Measurements from ENCODE around the gene TMEM151B.
"Not testable (repeated sequence)": the region's sequence is repeated elsewhere in the genome, so short reads cannot be mapped to it uniquely, and the experiment has no call there.

The TMEM151B gene

GRCh38 chr6:44304282-44305199 lies 34.3 kb downstream of the TMEM151B start:
- peak; percentile 68 for DNase-seq (ENCODE audit: low read depth, low spot score)

GRCh38 chr6:44305200-44305725 lies 35.0 kb downstream of the TMEM151B start:
- peak; percentile 16 for DNase-seq (ENCODE audit: low read depth, low spot score)

GRCh38 chr6:44306710-44307109 lies 36.5 kb downstream of the TMEM151B start:
- DNase-seq (ENCODE audit: low read depth, low spot score) = no peak

- no peak for DNase-seq (ENCODE audit: low read depth, low spot score)
These were observed 37.0 kb downstream of the TMEM151B start for GRCh38 chr6:44307217-44307616.

GRCh38 chr6:44309092-44309491 lies 38.8 kb downstream of the TMEM151B start:
- no peak for DNase-seq (ENCODE audit: low read depth, low spot score)

GRCh38 chr6:44309631-44310030 lies 39.4 kb downstream of the TMEM151B start:
- no peak for DNase-seq (ENCODE audit: low read depth, low spot score)

- DNase-seq (ENCODE audit: low read depth, low spot score) = no peak
These were observed 40.0 kb downstream of the TMEM151B start for GRCh38 chr6:44310241-44310640.

GRCh38 chr6:44311304-44311703 lies 41.1 kb downstream of the TMEM151B start:
- no peak for DNase-seq (ENCODE audit: low read depth, low spot score)

- no peak for DNase-seq (ENCODE audit: low read depth, low spot score)
These were observed 41.5 kb downstream of the TMEM151B start for GRCh38 chr6:44311767-44312166.

GRCh38 chr6:44312901-44313788 lies 42.9 kb downstream of the TMEM151B start, which contains the start of gene AARS2:
AARS2 (minus strand) TSS chr6:44313347; CDS start chr6:44313323, 24 bp downstream.
- peak; percentile 95 for DNase-seq (ENCODE audit: low read depth, low spot score)

- DNase-seq (ENCODE audit: low read depth, low spot score) = not testable (repeated sequence)
These were observed 44.4 kb downstream of the TMEM151B start for GRCh38 chr6:44314657-44315056.

GRCh38 chr6:44315516-44315915 lies 45.3 kb downstream of the TMEM151B start:
- DNase-seq (ENCODE audit: low read depth, low spot score) = no peak

GRCh38 chr6:44315951-44316350 lies 45.7 kb downstream of the TMEM151B start:
- no peak for DNase-seq (ENCODE audit: low read depth, low spot score)

GRCh38 chr6:44316481-44316880 lies 46.2 kb downstream of the TMEM151B start:
- DNase-seq (ENCODE audit: low read depth, low spot score) = no peak

GRCh38 chr6:44317136-44317631 lies 46.9 kb downstream of the TMEM151B start:
- DNase-seq (ENCODE audit: low read depth, low spot score) = not testable (repeated sequence)

- no peak for DNase-seq (ENCODE audit: low read depth, low spot score)
These were observed 51.0 kb downstream of the TMEM151B start for GRCh38 chr6:44321210-44321609.

GRCh38 chr6:44327096-44327495 lies 56.8 kb downstream of the TMEM151B start:
- DNase-seq (ENCODE audit: low read depth, low spot score) = no peak

GRCh38 chr6:44327760-44328159 lies 57.5 kb downstream of the TMEM151B start:
- DNase-seq (ENCODE audit: low read depth, low spot score) = peak; percentile 15

GRCh38 chr6:44328203-44328602 lies 58.0 kb downstream of the TMEM151B start:
- peak; percentile 26 for DNase-seq (ENCODE audit: low read depth, low spot score)

- DNase-seq (ENCODE audit: low read depth, low spot score) = no peak
These were observed 59.6 kb downstream of the TMEM151B start for GRCh38 chr6:44329858-44330257.

- DNase-seq (ENCODE audit: low read depth, low spot score) = no peak
These were observed 62.3 kb downstream of the TMEM151B start for GRCh38 chr6:44332585-44332984.
